ENCODE results near the gene MTCL1.

Gene MTCL1

DNA sequence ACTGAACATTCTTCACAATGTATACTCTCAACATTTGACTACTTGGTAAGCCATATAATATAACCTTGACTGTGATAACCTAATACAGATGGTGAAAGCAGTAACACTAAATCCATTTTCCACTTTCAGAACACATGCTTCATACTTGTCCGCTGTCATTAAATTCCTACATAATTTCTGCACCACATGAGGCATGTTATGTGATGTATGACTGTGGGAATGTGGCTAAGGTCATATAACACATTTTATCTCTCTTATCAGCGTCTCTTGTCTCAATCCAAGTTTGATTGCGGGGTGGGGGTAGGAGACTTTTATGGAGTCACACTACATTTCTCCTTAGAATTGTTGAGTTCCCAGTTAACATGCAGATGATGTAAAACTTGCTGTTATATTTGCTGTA is 110.9 kb downstream of the MTCL1 start:
- no peak for DNase-seq

DNA sequence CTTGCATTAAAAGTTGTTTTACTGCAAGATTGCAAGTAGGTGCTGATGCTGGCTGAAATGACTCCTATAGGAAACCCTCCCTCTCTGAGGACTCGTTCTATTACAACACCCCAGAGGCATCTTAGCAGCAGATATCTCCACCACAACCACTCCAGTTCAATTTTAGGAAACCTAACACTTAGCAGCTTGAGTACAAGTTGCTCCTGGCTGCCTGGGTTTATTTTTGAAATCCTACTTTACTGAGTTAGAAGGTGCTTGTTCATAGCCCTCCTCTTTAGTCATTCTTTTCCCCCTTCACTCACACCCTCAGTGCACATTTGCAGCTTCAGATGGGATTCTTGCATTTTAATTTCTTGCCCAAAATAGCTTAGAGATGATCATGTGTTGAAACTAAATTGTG is 111.5 kb downstream of the MTCL1 start:
- DNase-seq, result no peak

- no peak for DNase-seq
Measured at GRCh38 chr18:8818982-8819381, 113.6 kb downstream of the MTCL1 start.

GRCh38 chr18:8820396-8821082 is 115.2 kb downstream of the MTCL1 start:
- no peak for DNase-seq

DNA sequence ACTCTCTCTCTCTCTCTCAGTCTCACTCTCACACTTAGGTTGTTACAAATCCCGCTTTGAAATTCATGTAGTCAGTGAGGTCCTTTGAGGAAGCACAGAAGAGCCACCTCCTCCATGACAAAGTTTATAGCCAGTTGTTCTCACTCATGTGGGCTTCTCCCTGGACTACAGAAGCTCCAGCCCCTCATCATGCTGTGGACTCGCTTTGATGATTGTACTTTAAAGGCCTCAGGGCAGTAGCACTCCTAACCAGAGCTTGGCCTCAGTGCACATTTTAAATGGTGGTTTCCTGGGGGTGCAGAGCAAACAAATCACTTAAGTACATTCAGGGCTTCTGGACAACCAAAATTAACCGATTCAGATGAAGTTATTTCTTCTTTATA is 115.7 kb downstream of the MTCL1 start:
- no peak for DNase-seq

- no peak for DNase-seq
Measured at GRCh38 chr18:8821531-8821930, 116.2 kb downstream of the MTCL1 start.

GRCh38 chr18:8822643-8823042 is 117.3 kb downstream of the MTCL1 start:
- DNase-seq, result no peak

- no peak for DNase-seq
Measured at GRCh38 chr18:8823530-8823929, 118.2 kb downstream of the MTCL1 start.

GRCh38 chr18:8824846-8825245 is 119.5 kb downstream of the MTCL1 start:
- DNase-seq, result no peak

DNA sequence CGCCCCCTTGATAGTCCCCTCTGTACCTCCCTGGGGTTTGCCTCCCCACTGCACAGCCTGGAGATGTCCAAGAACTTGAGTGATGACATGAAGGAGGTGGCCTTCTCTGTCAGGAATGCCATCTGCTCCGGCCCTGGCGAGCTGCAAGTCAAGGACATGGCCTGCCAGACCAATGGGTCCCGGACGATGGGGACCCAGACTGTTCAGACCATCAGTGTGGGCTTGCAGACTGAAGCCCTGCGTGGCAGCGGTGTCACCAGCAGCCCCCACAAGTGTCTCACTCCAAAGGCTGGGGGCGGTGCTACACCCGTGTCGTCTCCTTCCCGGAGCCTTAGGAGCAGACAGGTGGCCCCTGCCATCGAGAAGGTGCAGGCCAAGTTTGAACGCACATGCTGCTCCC is 119.9 kb downstream of the MTCL1 start:
- no peak for DNase-seq

GRCh38 chr18:8825729-8826375 is 120.5 kb downstream of the MTCL1 start:
- no peak for DNase-seq

- DNase-seq, result no peak
Measured at GRCh38 chr18:8826514-8826913, 121.2 kb downstream of the MTCL1 start.

GRCh38 chr18:8826971-8827370 is 121.6 kb downstream of the MTCL1 start:
- no peak for DNase-seq

GRCh38 chr18:8828300-8828699 is 122.9 kb downstream of the MTCL1 start:
- DNase-seq, result no peak

- no peak for DNase-seq
Measured at GRCh38 chr18:8828798-8829197, 123.4 kb downstream of the MTCL1 start.

DNA sequence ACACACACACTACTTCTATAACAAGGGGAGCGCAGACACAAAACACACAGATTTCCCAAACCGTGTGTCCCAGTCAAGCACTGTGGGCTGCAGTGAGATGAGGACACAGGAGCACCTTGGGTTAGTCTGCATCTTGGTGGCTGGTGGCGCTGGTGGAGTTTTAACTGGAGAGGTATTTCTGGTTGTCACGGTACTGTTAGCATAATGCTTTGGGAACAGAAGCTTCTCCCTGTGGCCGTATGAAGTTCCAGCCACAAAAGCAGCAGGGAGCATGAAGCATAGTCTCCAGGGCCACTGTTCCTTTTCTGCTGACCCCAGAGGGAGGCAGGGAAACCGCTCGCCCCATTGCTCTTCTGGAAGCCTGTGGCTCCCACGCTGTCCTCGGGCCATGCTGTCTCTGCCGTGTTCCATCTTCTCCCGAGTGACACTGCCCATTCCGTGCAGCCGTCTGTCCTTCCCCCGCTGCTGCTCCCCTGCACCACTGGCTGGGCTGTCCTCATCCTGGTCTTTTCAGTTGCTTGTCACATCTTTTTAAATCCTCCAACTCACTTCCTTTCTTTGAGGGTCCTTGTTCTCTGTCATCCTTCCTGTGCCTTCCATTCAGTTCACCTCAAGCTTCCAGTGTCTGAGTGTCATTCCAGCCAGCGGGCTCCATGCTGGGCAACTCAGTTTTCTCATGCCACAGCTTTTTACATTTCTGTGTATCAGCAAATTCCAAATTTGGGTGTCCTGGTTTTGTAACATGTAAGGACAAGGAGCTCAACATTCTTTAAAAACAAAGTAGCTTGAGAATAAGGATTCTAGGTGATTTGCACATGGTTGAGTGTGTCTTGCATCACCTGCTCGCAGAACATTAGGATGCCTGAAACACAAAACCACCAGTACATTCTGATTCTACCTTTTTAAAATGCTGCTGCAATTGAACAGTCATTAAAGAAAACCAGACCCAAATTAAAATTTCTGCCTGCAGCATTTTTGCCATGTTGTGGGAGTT is 125.0 kb downstream of the MTCL1 start:
- no peak for DNase-seq

DNA sequence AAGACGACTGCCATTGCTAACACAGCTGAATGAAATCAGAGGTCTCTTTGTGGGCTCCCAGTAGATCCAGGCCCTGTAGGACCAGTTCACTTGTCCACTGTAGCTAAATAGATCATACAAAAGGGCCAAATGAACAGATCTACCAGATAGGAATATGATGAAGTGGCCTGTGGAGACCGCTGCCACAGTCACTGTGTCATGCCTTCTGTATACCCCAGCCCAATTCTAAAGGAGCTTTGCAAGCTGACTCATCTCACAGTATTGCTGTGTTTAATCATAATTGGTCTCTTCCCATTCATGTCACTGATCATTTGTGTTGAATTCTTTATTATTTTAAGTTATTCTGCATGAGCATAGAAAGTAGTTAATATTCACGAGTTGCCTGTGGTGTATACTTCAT is 125.8 kb downstream of the MTCL1 start:
- no peak for DNase-seq

- DNase-seq, result no peak
Measured at GRCh38 chr18:8831531-8831930, 126.2 kb downstream of the MTCL1 start.

DNA sequence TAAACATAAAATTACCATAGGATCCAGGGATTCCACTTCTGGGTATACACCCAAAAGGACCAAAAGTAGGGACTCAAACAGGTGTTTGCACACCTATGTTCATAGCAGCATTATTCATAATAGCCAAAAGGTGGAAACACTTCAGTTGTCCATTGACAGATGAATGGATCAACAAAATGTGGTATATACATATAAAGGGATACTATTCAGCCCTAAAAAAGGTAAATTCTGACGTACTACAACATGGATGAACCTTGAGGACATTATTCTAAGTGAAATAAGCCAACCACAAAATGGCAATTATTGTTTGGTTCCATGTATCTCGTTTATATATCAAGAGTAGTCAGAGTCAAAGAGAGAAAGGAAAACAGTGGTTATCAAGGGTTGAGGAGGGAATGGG is 128.1 kb downstream of the MTCL1 start:
- no peak for DNase-seq

DNA sequence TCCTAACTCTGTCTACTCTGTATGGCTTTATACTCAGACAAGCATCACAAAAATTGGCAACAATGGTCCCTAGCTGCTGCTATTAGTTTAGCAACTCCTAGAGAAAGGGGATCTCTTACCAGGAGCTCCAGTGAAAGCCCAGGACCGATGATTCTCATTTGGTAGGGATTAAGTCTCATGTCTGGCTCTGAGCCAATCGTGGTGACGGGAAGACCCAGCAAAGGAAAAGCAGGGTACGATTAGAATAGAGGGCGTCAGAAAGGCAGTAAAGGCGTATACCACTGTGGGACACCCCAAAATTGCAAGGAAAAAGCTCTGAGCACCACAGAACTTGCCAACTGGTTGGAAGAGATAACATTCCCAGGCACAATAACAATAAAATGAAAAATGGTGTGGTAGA is 129.5 kb downstream of the MTCL1 start:
- DNase-seq, result no peak

GRCh38 chr18:8835521-8835953 is 130.2 kb downstream of the MTCL1 start:
- DNase-seq, result no peak

- no peak for DNase-seq
Measured at GRCh38 chr18:8839281-8839680, 133.9 kb downstream of the MTCL1 start.

DNA sequence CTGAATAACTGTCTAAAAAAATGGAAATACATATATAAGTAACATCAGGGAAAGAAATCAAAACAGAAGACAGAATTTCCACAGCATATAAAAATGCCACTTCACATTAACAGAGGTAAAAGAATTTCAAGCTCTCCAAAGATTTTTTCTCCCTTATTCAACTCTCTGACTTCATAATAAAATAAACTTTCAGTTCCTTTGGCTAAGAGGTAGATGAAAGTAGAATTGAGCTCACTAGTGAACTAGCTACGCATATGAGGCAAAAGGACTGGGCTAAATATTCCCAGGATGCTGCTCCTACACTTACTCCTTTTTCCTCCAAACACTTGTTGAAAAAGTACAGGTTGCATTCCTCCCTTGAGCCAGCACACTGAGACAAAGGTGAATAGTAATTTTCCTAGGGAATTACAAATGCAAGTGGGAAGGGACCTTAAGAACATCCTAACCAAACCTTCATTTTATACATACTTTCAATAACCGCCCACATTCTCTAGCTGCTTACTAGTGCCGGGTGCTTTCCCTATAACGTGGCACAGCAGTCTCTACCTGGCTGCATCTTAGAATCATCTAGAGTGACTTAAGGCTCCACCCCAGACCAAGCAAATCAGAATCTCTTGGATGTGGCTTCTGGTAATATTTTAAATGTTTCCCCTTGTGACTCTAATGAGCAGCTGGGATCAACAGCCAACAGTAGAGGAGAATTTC is 136.6 kb downstream of the MTCL1 start:
- DNase-seq, result no peak

Measured in inflammatory macrophage treated with lipopolysaccharide for 1 hour (primary cell).